Measurements from ENCODE around the gene GRIN3B. TPM values are rescaled to one million over a fixed set of nuclear protein-coding genes. Genes with fewer than 3 reads are reported as not detected.
A peak's percentile ranks its signal among the peaks of the same experiment; 100 is the strongest.

Gene GRIN3B
- total and polyA plus RNA-seq, 10 of the 15 experiments (the other 5 are each of a cell fraction or from before 2014, with no cell fraction given) = 0.15 TPM; not detected in 9

DNA sequence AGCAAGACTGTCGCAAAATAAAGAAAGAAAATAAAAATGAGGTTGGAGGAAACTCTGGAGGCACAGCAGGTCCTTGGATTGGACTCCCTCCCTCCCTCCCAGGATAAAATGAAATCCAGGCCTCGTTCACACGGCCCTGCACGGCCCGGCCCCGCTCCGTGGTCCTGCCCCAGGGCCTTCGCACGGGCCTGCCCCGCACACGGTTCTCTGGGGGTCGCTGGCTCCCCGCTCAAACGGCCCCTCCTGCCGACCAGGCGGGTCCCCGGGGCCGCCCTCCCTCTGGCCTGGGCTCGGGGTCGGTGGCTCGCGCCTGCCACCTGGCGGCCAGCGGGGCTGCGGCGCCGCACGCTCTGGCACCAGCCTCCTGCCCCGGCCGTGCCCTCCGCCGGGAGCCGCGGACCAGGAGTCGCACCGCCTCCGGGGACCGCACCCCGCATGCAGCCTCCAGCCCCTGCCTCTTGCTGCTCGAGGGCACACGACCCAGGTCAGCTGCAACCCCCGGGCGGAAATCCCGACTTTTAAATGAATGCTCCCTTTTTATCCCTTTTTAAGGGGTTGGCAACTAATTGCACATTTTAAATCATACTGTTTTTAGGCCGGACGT lies 17.6 kb upstream of the GRIN3B start (continued):
- TF ChIP-seq, protein P1, sequence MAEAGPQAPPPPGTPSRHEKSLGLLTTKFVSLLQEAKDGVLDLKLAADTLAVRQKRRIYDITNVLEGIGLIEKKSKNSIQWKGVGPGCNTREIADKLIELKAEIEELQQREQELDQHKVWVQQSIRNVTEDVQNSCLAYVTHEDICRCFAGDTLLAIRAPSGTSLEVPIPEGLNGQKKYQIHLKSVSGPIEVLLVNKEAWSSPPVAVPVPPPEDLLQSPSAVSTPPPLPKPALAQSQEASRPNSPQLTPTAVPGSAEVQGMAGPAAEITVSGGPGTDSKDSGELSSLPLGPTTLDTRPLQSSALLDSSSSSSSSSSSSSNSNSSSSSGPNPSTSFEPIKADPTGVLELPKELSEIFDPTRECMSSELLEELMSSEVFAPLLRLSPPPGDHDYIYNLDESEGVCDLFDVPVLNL (IDR thresholded peaks at IDR 0.05; ENCODE audit: low read depth, low read length) = no peak
- peak; percentile 79 for TF ChIP-seq YY1 (IDR thresholded peaks at IDR 0.05; ENCODE audit: low read depth, low read length)
- TF ChIP-seq RB1 (IDR thresholded peaks at IDR 0.05; ENCODE audit: borderline replicate concordance) = peak; percentile 90; the same call in 1 of the 2 replicates
- TF ChIP-seq HDGF (IDR thresholded peaks at IDR 0.05) = no peak
- TF ChIP-seq PAX5 (IDR thresholded peaks at IDR 0.05; ENCODE audit: borderline replicate concordance, low read depth, low read length) = no peak
- peak; percentile 54 for TF ChIP-seq KLF5 (IDR thresholded peaks at IDR 0.05; ENCODE audit: partially characterized antibody)
- no peak for TF ChIP-seq TBL1XR1 (IDR thresholded peaks at IDR 0.05; ENCODE audit: low read depth, low read length)
- no peak; the same call in 1 of the 2 replicates for TF ChIP-seq MXI1 (IDR thresholded peaks at IDR 0.05; ENCODE audit: low read depth, low read length)
- TF ChIP-seq MTA2 (IDR thresholded peaks at IDR 0.05; ENCODE audit: low read depth) = no peak
- TF ChIP-seq EED (IDR thresholded peaks at IDR 0.05; ENCODE audit: low read depth) = no peak
- TF ChIP-seq, protein P2, sequence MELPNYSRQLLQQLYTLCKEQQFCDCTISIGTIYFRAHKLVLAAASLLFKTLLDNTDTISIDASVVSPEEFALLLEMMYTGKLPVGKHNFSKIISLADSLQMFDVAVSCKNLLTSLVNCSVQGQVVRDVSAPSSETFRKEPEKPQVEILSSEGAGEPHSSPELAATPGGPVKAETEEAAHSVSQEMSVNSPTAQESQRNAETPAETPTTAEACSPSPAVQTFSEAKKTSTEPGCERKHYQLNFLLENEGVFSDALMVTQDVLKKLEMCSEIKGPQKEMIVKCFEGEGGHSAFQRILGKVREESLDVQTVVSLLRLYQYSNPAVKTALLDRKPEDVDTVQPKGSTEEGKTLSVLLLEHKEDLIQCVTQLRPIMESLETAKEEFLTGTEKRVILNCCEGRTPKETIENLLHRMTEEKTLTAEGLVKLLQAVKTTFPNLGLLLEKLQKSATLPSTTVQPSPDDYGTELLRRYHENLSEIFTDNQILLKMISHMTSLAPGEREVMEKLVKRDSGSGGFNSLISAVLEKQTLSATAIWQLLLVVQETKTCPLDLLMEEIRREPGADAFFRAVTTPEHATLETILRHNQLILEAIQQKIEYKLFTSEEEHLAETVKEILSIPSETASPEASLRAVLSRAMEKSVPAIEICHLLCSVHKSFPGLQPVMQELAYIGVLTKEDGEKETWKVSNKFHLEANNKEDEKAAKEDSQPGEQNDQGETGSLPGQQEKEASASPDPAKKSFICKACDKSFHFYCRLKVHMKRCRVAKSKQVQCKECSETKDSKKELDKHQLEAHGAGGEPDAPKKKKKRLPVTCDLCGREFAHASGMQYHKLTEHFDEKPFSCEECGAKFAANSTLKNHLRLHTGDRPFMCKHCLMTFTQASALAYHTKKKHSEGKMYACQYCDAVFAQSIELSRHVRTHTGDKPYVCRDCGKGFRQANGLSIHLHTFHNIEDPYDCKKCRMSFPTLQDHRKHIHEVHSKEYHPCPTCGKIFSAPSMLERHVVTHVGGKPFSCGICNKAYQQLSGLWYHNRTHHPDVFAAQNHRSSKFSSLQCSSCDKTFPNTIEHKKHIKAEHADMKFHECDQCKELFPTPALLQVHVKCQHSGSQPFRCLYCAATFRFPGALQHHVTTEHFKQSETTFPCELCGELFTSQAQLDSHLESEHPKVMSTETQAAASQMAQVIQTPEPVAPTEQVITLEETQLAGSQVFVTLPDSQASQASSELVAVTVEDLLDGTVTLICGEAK (IDR thresholded peaks at IDR 0.05; ENCODE audit: borderline replicate concordance) = no peak
- TF ChIP-seq, protein P3, sequence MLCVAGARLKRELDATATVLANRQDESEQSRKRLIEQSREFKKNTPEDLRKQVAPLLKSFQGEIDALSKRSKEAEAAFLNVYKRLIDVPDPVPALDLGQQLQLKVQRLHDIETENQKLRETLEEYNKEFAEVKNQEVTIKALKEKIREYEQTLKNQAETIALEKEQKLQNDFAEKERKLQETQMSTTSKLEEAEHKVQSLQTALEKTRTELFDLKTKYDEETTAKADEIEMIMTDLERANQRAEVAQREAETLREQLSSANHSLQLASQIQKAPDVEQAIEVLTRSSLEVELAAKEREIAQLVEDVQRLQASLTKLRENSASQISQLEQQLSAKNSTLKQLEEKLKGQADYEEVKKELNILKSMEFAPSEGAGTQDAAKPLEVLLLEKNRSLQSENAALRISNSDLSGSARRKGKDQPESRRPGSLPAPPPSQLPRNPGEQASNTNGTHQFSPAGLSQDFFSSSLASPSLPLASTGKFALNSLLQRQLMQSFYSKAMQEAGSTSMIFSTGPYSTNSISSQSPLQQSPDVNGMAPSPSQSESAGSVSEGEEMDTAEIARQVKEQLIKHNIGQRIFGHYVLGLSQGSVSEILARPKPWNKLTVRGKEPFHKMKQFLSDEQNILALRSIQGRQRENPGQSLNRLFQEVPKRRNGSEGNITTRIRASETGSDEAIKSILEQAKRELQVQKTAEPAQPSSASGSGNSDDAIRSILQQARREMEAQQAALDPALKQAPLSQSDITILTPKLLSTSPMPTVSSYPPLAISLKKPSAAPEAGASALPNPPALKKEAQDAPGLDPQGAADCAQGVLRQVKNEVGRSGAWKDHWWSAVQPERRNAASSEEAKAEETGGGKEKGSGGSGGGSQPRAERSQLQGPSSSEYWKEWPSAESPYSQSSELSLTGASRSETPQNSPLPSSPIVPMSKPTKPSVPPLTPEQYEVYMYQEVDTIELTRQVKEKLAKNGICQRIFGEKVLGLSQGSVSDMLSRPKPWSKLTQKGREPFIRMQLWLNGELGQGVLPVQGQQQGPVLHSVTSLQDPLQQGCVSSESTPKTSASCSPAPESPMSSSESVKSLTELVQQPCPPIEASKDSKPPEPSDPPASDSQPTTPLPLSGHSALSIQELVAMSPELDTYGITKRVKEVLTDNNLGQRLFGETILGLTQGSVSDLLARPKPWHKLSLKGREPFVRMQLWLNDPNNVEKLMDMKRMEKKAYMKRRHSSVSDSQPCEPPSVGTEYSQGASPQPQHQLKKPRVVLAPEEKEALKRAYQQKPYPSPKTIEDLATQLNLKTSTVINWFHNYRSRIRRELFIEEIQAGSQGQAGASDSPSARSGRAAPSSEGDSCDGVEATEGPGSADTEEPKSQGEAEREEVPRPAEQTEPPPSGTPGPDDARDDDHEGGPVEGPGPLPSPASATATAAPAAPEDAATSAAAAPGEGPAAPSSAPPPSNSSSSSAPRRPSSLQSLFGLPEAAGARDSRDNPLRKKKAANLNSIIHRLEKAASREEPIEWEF (IDR thresholded peaks at IDR 0.05; ENCODE audit: insufficient replicate concordance, low read depth, low read length) = no peak
- no peak for TF ChIP-seq STAT1 (conservative IDR thresholded peaks at IDR 0.05)
- TF ChIP-seq SMC3 (IDR thresholded peaks at IDR 0.05; ENCODE audit: borderline replicate concordance, low read length) = peak; percentile 98
- peak; percentile 66; the same call in 1 of the 2 replicates for TF ChIP-seq ZNF24 (IDR thresholded peaks at IDR 0.05)
- TF ChIP-seq SMARCA5 (IDR thresholded peaks at IDR 0.05) = peak; percentile 97
- TF ChIP-seq MEF2B (IDR thresholded peaks at IDR 0.05; ENCODE audit: partially characterized antibody, poor library complexity, severe bottlenecking) = peak; percentile 35
- no peak for TF ChIP-seq RFX5 (IDR thresholded peaks at IDR 0.05; ENCODE audit: low read depth, low read length)
- TF ChIP-seq, protein P4, sequence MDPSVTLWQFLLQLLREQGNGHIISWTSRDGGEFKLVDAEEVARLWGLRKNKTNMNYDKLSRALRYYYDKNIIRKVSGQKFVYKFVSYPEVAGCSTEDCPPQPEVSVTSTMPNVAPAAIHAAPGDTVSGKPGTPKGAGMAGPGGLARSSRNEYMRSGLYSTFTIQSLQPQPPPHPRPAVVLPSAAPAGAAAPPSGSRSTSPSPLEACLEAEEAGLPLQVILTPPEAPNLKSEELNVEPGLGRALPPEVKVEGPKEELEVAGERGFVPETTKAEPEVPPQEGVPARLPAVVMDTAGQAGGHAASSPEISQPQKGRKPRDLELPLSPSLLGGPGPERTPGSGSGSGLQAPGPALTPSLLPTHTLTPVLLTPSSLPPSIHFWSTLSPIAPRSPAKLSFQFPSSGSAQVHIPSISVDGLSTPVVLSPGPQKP (IDR thresholded peaks at IDR 0.05; ENCODE audit: low read depth, low read length) = no peak
- TF ChIP-seq ESRRA (IDR thresholded peaks at IDR 0.05; ENCODE audit: low read length) = no peak

Data from GM12878 (cell line).